ENCODE results near the gene XRN1. TPM values are rescaled to one million over a fixed set of nuclear protein-coding genes. Genes with fewer than 3 reads are reported as not detected.
A peak's percentile ranks its signal among the peaks of the same experiment; 100 is the strongest.

XRN1 gene
- total RNA-seq, 1 experiment from 2014 or later: 29.9 TPM

GRCh38 chr3:142447301-142447851 lies 461 bp downstream of the XRN1 start:
- POLR2A ChIA-PET: no interaction called here
- Histone ChIP-seq H3K27me3 (ENCODE audit: control insufficient read depth, insufficient read depth, low read length) (no peaks in the 10 kb centered on the region), H3K27ac (ENCODE audit: low read length) (peak overlapping the region; percentile 98), H3K9me3 (ENCODE audit: control insufficient read depth, insufficient read depth, low read depth, low read length) (no peaks in the 10 kb centered on the region), H3K36me3 (ENCODE audit: control insufficient read depth, insufficient read depth, low read length) (peaks cover 12% of the 10 kb centered on the region), H3K4me1 (ENCODE audit: control insufficient read depth, insufficient read depth, low read length) (peaks cover 18% of the 10 kb centered on the region), H3K4me3 (ENCODE audit: low read depth in 2 of 2, low read length in 2 of 2) (peak overlapping the region; percentile 95 to 96)
- CTCF ChIA-PET: no interaction called here
- ATAC-seq (peak; percentile 76), DNase-seq (ENCODE audit: low read depth, low spot score) (peak; percentile 8)
- BruUV-seq (replicated peaks): no TSS peak
- no peak; the same call in 1 of the 2 replicates for TF ChIP-seq TCF7L2 (IDR thresholded peaks at IDR 0.05; ENCODE audit: low read depth, low read length)
- no peak for TF ChIP-seq REST (IDR thresholded peaks at IDR 0.05; ENCODE audit: insufficient read depth in 1 of 2, low read depth in 2 of 2, low read length in 1 of 2)
- no peak for TF ChIP-seq POLR2AphosphoS5 (IDR thresholded peaks at IDR 0.05; ENCODE audit: low read depth, low read length)
- no peak for TF ChIP-seq CTCF (IDR thresholded peaks at IDR 0.05)
- TF ChIP-seq SIN3A (IDR thresholded peaks at IDR 0.05; ENCODE audit: borderline replicate concordance, insufficient read depth, low read depth, low read length): no peak; the same call in 1 of the 2 replicates
- intact Hi-C loops (cut with micrococcal nuclease; ENCODE audit: unreplicated experiment) (no loop called here), in situ Hi-C loops (cut with HindIII; ENCODE audit: low pct_unique_long_range_greater_than_20kb, low sequenced_read_pairs) (no loop called here)

- intact Hi-C loops (cut with micrococcal nuclease; ENCODE audit: unreplicated experiment): no loop called here
- no peaks in the 10 kb centered on the region for H3K9me3 ChIP-seq (ENCODE audit: control insufficient read depth, insufficient read depth, low read depth, low read length)
- CTCF ChIA-PET: no interaction called here
- no TSS peak for BruUV-seq (replicated peaks)
- in situ Hi-C loops (cut with HindIII; ENCODE audit: low pct_unique_long_range_greater_than_20kb, low sequenced_read_pairs): no loop called here
- peak overlapping the region; percentile 39 to 95 for H3K4me3 ChIP-seq (ENCODE audit: low read depth in 2 of 2, low read length in 2 of 2)
- peaks cover 12% of the 10 kb centered on the region for H3K36me3 ChIP-seq (ENCODE audit: control insufficient read depth, insufficient read depth, low read length)
- TF ChIP-seq SIN3A (IDR thresholded peaks at IDR 0.05; ENCODE audit: borderline replicate concordance, insufficient read depth, low read depth, low read length) (no peak), REST (IDR thresholded peaks at IDR 0.05; ENCODE audit: insufficient read depth in 1 of 2, low read depth in 2 of 2, low read length in 1 of 2) (no peak), POLR2AphosphoS5 (IDR thresholded peaks at IDR 0.05; ENCODE audit: low read depth, low read length) (no peak), TCF7L2 (IDR thresholded peaks at IDR 0.05; ENCODE audit: low read depth, low read length) (no peak), CTCF (IDR thresholded peaks at IDR 0.05) (no peak)
- ATAC-seq: no peak
- peaks cover 18% of the 10 kb centered on the region for H3K4me1 ChIP-seq (ENCODE audit: control insufficient read depth, insufficient read depth, low read length)
- no peaks in the 10 kb centered on the region for H3K27me3 ChIP-seq (ENCODE audit: control insufficient read depth, insufficient read depth, low read length)
- POLR2A ChIA-PET: interaction anchor here (0.5 kb wide), 1 partner anchor 210 kb away, joined by 5 read pairs; no protein-coding TSS in a partner anchor
- DNase-seq (ENCODE audit: low read depth, low spot score): no peak
- peak overlapping the region; percentile 98 for H3K27ac ChIP-seq (ENCODE audit: low read length)
Measured at GRCh38 chr3:142445816-142446254, 2.0 kb downstream of the XRN1 start.

Measured in Panc1 (cell line).